ENCODE data around the gene DEFB132.

Gene DEFB132

GRCh38 chr20:263701-264100 lies 6.2 kb downstream of the DEFB132 start:
- DNase-seq (ENCODE audit: low spot score): no peak

GRCh38 chr20:266596-267562 lies 9.4 kb downstream of the DEFB132 start:
- peak; percentile 93 for DNase-seq (ENCODE audit: low spot score)

GRCh38 chr20:270517-270916 lies 13.0 kb downstream of the DEFB132 start:
- DNase-seq (ENCODE audit: low spot score): no peak

- DNase-seq (ENCODE audit: low spot score): no peak
Measured at GRCh38 chr20:271069-271468, 13.5 kb downstream of the DEFB132 start.

GRCh38 chr20:271528-271927 lies 14.0 kb downstream of the DEFB132 start:
- no peak for DNase-seq (ENCODE audit: low spot score)

- DNase-seq (ENCODE audit: low spot score): no peak
Measured at GRCh38 chr20:272718-273117, 15.2 kb downstream of the DEFB132 start.

- no peak for DNase-seq (ENCODE audit: low spot score)
Measured at GRCh38 chr20:273884-274283, 16.4 kb downstream of the DEFB132 start.

- no peak for DNase-seq (ENCODE audit: low spot score)
Measured at GRCh38 chr20:275791-276190, 18.3 kb downstream of the DEFB132 start.

GRCh38 chr20:276620-277495 lies 19.3 kb downstream of the DEFB132 start:
- DNase-seq (ENCODE audit: low spot score): no peak

GRCh38 chr20:277496-277781 lies 19.9 kb downstream of the DEFB132 start:
- DNase-seq (ENCODE audit: low spot score): no peak

- DNase-seq (ENCODE audit: low spot score): no peak
Measured at GRCh38 chr20:278181-278580, 20.7 kb downstream of the DEFB132 start.

GRCh38 chr20:278607-279571 lies 21.4 kb downstream of the DEFB132 start:
- DNase-seq (ENCODE audit: low spot score): no peak

GRCh38 chr20:284172-284571 lies 26.6 kb downstream of the DEFB132 start:
- DNase-seq (ENCODE audit: low spot score): no peak

GRCh38 chr20:286508-286907 lies 29.0 kb downstream of the DEFB132 start:
- no peak for DNase-seq (ENCODE audit: low spot score)

GRCh38 chr20:288956-289692 lies 31.6 kb downstream of the DEFB132 start:
- no peak for DNase-seq (ENCODE audit: low spot score)

- DNase-seq (ENCODE audit: low spot score): no peak
Measured at GRCh38 chr20:289693-290083, 32.2 kb downstream of the DEFB132 start.

- peak; percentile 99 for DNase-seq (ENCODE audit: low spot score)
Measured at GRCh38 chr20:290084-290831, 32.7 kb downstream of the DEFB132 start, which contains the start of gene C20orf96. TSS of gene C20orf96 (minus strand) at chr20:290750. CDS start at chr20:290610, 140 bp downstream.

GRCh38 chr20:294602-295001 lies 37.1 kb downstream of the DEFB132 start:
- DNase-seq (ENCODE audit: low spot score): no peak

GRCh38 chr20:295804-296203 lies 38.3 kb downstream of the DEFB132 start:
- DNase-seq (ENCODE audit: low spot score): no peak
